ENCODE measurements around the gene EHBP1.

Gene EHBP1

DNA sequence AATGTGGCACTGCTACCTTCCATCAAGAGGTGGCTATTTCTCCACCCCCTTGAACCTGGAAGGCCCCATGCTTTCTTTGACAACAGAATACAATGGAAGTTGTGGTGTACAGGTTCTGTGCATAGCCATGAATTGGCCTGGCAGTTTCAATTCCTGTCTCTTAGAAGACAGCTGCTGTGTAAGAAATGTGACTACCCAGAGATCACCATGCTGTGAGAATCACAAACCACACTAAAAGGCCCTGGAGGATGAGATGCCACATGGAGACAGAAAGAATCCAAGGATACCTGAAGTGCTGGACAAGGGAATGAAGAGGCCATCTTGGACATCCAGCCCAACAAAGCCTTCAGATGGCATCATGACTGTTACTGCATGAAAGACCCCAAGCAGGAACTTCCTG is 47.7 kb upstream of the EHBP1 start:
- H3K9me3 ChIP-seq (ENCODE audit: control insufficient read depth, insufficient read depth, low read depth, low read length) = no peaks in the 10 kb centered on the region
- POLR2A ChIA-PET = no interaction called here

DNA sequence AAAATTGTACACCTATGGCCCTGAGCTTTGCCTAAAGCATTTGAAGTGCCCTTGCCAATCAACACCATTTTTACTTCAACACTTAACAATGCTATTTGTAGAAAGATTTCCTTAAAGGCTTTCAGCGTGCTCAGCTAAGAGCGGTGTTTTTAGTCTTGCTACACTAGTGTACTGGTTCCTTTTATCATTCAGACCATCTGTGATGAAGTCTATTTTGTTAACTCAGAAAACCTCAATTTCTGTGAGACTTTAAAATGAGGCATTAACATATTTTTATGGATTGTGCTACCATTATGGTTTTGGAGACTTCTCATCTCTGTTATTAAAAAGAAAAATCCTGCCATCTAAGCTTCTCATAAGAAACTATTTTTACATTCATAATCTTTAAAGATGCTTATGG is 46.6 kb upstream of the EHBP1 start:
- no peak for TF ChIP-seq SALL2 (tag by site-specific recombination; IDR thresholded peaks at IDR 0.05; ENCODE audit: borderline replicate concordance)
- no peak for TF ChIP-seq ZNF473 (tag by site-specific recombination; IDR thresholded peaks at IDR 0.05)
- no peak for TF ChIP-seq ZBTB8A (tag by site-specific recombination; IDR thresholded peaks at IDR 0.05)
- no peak for TF ChIP-seq ZNF623 (tag by site-specific recombination; IDR thresholded peaks at IDR 0.05)
- no peak for TF ChIP-seq PRDM1 (tag by site-specific recombination; IDR thresholded peaks at IDR 0.05)
- TF ChIP-seq ZSCAN4 (tag by site-specific recombination; IDR thresholded peaks at IDR 0.05) = no peak
- no peak for TF ChIP-seq ZNF639 (tag by site-specific recombination; IDR thresholded peaks at IDR 0.05)
- CTCF ChIA-PET = no interaction called here
- H3K27ac ChIP-seq (ENCODE audit: extremely low read depth, low read depth, low read length) = no peak overlapping the region
- H3K36me3 ChIP-seq (ENCODE audit: control insufficient read depth in 2 of 2, insufficient read depth in 1 of 2, low read length in 2 of 2) = no peaks in the 10 kb centered on the region
- H3K4me1 ChIP-seq (ENCODE audit: control insufficient read depth, insufficient read depth, low read length) = peaks cover 4% of the 10 kb centered on the region
- H3K4me3 ChIP-seq (ENCODE audit: low read depth, low read length) = no peak overlapping the region
- H3K9me3 ChIP-seq (ENCODE audit: control insufficient read depth, insufficient read depth, low read depth, low read length) = no peaks in the 10 kb centered on the region
- POLR2A ChIA-PET = no interaction called here

More for the DNA sequence above, 47.7 kb upstream of the EHBP1 start:
- Histone ChIP-seq H3K4me3 (ENCODE audit: low read depth, low read length) (no peak overlapping the region), H3K27ac (ENCODE audit: extremely low read depth, low read depth, low read length) (no peak overlapping the region), H3K36me3 (ENCODE audit: control insufficient read depth in 2 of 2, insufficient read depth in 1 of 2, low read length in 2 of 2) (no peaks in the 10 kb centered on the region), H3K4me1 (ENCODE audit: control insufficient read depth, insufficient read depth, low read length) (no peaks in the 10 kb centered on the region)
- CTCF ChIA-PET = no interaction called here
- TF ChIP-seq, protein P1, sequence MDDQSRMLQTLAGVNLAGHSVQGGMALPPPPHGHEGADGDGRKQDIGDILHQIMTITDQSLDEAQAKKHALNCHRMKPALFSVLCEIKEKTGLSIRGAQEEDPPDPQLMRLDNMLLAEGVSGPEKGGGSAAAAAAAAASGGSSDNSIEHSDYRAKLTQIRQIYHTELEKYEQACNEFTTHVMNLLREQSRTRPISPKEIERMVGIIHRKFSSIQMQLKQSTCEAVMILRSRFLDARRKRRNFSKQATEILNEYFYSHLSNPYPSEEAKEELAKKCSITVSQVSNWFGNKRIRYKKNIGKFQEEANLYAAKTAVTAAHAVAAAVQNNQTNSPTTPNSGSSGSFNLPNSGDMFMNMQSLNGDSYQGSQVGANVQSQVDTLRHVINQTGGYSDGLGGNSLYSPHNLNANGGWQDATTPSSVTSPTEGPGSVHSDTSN (CRISPR knock-in tag; IDR thresholded peaks at IDR 0.05) = no peak
- TF ChIP-seq OSR2 (tag by site-specific recombination; IDR thresholded peaks at IDR 0.05) (no peak), ZNF132 (tag by site-specific recombination; IDR thresholded peaks at IDR 0.05; ENCODE audit: borderline replicate concordance) (no peak), ZNF626 (tag by site-specific recombination; IDR thresholded peaks at IDR 0.05) (no peak)
- TF ChIP-seq, protein P2, sequence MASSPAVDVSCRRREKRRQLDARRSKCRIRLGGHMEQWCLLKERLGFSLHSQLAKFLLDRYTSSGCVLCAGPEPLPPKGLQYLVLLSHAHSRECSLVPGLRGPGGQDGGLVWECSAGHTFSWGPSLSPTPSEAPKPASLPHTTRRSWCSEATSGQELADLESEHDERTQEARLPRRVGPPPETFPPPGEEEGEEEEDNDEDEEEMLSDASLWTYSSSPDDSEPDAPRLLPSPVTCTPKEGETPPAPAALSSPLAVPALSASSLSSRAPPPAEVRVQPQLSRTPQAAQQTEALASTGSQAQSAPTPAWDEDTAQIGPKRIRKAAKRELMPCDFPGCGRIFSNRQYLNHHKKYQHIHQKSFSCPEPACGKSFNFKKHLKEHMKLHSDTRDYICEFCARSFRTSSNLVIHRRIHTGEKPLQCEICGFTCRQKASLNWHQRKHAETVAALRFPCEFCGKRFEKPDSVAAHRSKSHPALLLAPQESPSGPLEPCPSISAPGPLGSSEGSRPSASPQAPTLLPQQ (tag by site-specific recombination; IDR thresholded peaks at IDR 0.05) = no peak
- TF ChIP-seq, protein P3, sequence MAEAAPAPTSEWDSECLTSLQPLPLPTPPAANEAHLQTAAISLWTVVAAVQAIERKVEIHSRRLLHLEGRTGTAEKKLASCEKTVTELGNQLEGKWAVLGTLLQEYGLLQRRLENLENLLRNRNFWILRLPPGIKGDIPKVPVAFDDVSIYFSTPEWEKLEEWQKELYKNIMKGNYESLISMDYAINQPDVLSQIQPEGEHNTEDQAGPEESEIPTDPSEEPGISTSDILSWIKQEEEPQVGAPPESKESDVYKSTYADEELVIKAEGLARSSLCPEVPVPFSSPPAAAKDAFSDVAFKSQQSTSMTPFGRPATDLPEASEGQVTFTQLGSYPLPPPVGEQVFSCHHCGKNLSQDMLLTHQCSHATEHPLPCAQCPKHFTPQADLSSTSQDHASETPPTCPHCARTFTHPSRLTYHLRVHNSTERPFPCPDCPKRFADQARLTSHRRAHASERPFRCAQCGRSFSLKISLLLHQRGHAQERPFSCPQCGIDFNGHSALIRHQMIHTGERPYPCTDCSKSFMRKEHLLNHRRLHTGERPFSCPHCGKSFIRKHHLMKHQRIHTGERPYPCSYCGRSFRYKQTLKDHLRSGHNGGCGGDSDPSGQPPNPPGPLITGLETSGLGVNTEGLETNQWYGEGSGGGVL (tag by site-specific recombination; IDR thresholded peaks at IDR 0.05) = no peak

GRCh38 chr2:62660087-62660486 is 45.4 kb upstream of the EHBP1 start:
- no peak for TF ChIP-seq ZNF843 (tag by site-specific recombination; IDR thresholded peaks at IDR 0.05)
- TF ChIP-seq HOXC10 (CRISPR knock-in tag; IDR thresholded peaks at IDR 0.05) = no peak
- TF ChIP-seq SCRT1 (tag by site-specific recombination; IDR thresholded peaks at IDR 0.05; ENCODE audit: borderline replicate concordance) = no peak
- no peak for TF ChIP-seq ZBTB6 (tag by site-specific recombination; IDR thresholded peaks at IDR 0.05)
- TF ChIP-seq, protein P4, sequence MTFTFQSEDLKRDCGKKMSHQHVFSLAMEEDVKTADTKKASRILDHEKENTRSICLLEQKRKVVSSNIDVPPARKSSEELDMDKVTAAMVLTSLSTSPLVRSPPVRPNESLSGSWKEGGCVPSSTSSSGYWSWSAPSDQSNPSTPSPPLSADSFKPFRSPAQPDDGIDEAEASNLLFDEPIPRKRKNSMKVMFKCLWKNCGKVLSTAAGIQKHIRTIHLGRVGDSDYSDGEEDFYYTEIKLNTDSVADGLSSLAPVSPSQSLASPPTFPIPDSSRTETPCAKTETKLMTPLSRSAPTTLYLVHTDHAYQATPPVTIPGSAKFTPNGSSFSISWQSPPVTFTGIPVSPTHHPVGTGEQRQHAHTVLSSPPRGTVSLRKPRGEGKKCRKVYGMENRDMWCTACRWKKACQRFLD (tag by site-specific recombination; IDR thresholded peaks at IDR 0.05) = no peak
- Histone ChIP-seq H3K4me1 (ENCODE audit: control insufficient read depth, insufficient read depth, low read length) (peaks cover 14% of the 10 kb centered on the region), H3K4me3 (ENCODE audit: low read depth, low read length) (no peak overlapping the region), H3K9me3 (ENCODE audit: control insufficient read depth, insufficient read depth, low read depth, low read length) (no peaks in the 10 kb centered on the region), H3K27ac (ENCODE audit: extremely low read depth, low read depth, low read length) (no peak overlapping the region), H3K36me3 (ENCODE audit: control insufficient read depth in 2 of 2, insufficient read depth in 1 of 2, low read length in 2 of 2) (no peaks in the 10 kb centered on the region)
- CTCF ChIA-PET = interaction anchor here (0.6 kb wide), 1 partner anchor 118 kb away, joined by 3 read pairs; no protein-coding TSS in a partner anchor
- POLR2A ChIA-PET = no interaction called here
